ENCODE results near the gene MAPK1IP1L.
"Not testable (repeated sequence)": the region's sequence is repeated elsewhere in the genome, so short reads cannot be mapped to it uniquely, and the experiment has no call there.

MAPK1IP1L gene

DNA sequence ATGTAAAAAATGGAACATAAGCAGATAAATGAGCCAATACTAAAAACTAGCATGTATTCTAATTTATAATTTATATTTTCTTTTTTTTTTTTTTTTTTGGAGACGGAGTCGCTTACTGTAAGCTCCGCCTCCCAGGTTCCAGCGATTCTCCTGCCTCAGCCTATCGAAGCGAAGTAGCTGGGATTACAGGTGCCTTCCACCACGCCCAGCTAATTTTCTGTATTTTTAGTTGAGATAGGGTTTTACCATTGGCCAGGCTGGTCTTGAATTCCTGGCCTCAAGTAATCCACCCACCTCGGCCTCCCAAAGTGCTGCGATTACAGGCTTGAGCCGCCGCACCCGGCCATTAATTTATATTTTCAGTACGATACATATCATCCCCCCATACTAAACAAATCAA, 2.7 kb downstream of the MAPK1IP1L start:
- DNase-seq (ENCODE audit: low spot score), result no peak

DNA sequence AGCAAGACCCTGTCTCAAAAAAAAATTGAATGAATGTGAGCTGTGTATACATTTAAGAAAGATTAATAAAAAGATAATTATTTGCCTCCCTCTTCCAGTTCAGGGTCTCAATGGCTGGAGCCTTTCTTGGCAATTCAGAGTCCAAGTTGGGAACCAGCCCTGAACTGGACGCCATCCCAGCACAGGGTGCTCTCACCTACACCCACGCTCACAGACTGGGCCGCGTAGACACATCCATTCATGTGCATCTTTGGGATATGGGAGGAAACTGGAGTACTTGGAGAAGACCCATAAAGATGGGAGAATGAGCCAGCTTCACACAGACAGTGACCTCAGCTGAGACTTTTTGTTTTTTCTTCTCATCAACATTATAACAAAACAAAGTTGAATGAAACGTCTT, 6.5 kb downstream of the MAPK1IP1L start:
- DNase-seq (ENCODE audit: low spot score), result no peak

DNA sequence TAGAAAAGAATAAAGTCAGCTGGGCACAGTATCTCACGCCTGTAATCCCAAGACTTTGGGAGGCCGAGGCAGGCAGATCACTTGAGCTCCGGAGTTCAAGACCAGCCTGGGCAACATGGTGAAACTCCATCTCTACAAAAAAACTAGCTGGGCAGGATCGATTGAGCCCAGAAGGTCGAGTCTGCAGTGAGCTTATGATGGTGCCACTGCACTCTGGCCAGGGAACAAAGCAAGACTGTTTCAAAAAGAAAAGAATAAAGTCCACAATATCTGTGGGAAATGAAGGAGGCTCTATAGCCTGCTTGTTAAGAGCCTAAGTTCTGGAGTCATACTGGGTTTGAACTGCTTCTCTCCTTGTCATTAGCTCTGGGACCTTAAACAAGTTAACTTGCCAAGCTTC, 7.9 kb downstream of the MAPK1IP1L start:
- no peak for DNase-seq (ENCODE audit: low spot score)

DNA sequence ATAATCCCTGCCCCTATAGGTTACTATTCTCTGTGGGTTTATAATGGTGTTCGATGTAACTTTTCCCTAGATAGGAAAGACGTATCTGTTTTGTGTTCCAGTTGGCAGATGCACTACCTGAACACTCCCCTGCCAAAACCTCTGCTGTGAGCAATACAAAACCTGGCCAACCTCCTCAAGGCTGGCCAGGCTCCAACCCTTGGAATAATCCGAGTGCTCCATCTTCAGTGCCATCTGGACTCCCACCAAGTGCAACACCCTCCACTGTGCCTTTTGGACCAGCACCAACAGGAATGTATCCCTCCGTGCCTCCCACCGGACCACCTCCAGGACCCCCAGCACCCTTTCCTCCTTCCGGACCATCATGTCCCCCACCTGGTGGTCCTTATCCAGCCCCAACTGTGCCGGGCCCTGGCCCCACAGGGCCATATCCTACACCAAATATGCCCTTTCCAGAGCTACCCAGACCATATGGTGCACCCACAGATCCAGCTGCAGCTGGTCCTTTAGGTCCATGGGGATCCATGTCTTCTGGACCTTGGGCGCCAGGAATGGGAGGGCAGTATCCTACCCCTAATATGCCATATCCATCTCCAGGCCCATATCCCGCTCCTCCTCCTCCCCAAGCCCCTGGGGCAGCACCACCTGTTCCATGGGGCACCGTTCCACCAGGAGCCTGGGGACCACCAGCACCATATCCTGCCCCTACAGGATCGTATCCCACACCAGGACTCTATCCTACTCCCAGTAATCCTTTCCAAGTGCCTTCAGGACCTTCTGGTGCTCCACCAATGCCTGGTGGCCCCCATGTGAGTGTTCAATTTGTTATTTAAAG, 11.3 kb downstream of the MAPK1IP1L start:
- no peak for DNase-seq (ENCODE audit: low spot score)

DNA sequence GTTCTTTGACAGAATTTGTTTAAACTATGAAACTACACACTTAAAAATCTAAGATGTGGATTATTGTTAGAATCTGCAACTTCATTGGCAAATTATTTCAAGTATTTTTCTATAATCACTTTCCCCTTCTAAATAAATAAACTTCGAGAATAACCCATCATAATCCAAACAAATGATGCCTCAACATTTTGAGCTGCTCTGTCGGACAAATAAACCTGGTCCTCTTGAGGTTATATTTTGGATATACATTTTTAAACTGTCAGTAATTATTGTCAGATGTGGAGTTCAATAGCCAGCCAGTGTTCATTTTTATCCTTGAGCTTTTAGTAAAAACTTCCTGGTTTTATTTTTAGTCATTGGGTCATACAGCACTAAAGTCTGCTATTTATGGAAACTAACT, 13.4 kb downstream of the MAPK1IP1L start:
- not testable (repeated sequence) for DNase-seq (ENCODE audit: low spot score)

DNA sequence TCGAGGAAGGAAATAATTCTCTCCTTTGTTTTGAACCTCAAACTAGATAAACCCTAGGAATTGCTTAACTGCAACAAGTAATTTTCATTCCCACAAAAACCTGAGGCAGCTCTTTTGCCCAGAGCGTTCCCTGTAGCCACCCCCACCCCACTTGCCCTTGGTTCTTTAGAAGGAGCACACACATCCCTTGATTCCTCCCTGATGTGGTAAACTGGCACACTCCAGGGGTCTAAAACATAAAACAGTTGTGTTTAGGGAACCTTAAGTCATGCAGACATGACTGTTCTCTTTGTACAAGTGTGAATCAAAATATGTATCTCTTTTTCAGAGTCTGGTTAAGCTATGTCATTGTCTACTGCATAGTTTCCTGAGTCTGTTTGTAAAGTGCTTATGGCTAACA, 14.0 kb downstream of the MAPK1IP1L start:
- DNase-seq (ENCODE audit: low spot score), result no peak

DNA sequence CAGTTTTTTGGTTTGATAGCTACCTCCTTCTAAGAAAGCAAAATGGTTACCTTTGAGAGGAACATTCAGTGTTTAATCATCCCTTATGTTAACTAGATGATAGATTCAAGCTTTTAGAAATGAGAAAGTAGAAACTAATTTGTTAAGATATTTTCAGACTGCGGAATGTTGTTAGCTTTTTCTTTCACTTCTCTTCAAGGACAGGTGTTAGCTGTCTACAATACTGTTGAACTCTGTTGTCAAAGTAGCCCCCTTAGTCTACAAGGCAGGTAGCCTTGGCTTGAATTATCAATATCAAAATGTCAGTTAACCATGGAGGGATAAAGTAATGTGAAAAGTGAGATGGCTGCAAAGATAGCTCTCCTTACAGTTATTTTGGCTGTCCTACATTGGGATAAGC, 14.8 kb downstream of the MAPK1IP1L start:
- no peak for DNase-seq (ENCODE audit: low spot score)

DNA sequence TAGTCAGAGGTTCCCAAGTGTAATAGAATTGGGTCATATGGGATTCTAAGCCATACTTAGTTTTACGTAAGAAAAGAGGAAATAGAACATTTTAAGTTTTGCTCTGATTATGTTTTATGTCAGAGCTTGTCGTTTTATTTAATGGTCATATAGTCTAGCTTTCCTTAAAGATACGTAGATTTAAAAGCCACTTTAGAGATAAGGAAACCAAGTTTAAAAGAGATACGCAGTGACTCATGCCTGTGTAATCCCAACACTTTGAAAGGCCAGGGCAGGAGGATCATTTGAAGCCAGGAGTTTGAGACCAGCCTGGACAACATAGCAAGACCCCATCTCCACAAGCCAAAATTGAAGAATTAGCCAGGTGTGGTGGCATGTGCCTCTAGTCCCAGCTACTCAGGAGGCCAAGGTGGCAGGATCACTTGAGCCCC, 19.5 kb downstream of the MAPK1IP1L start:
- no peak for DNase-seq (ENCODE audit: low spot score)

DNA sequence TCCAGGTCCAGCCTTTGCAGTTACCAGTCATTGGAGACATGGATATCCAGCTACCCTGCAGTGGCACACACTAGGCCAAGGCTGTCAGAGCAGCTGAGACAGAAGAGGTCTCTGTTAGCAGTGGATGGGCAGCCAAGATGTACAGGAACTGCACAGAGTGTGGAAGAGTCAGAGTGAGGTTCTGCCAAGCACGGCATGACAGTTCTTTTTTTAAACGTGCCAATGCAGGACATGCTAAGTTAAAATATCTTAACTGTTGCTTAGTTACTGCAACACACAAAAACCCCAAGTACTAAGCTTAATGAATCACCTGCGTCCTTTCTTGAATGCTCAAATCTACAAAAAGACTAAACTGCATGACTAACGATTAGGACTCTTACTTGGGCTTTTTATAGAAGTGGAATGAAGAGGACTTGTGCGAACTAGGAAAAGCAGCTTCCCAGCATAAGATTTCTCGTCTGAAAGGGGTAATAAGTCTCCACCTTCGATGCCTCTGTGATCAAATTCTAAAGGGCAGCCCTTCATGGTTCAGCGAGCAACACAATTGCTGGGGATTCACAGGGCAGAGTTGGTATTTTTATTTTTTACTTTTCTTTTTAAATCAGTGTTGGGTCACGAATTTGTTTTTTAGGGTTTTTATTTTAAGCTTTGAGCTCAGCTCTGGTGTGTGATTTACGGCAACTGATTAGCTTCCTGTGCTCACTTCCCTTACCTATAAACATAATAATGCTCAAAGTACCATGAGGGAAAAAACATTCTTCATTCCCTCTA, 20.6 kb downstream of the MAPK1IP1L start:
- peak; percentile 60 for DNase-seq (ENCODE audit: low spot score)

DNA sequence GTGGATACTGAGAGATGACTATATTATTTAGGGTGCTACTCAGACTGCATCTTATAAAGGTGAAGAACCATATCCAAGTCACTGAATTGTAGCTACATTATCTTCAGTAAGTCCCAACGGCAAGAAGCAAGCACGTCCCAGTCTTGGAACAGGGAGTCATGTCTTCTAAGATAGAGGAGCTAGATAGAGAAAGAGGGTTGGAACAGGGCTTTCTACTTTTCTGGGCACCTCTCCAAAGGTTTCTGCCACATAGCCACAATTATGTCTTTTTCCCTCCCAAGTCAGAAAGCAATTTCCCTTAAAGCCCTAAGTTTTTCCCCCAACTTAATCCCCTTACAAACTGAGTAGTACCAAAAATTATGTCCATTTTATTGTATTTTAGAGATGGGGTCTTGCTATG, 22.4 kb downstream of the MAPK1IP1L start:
- peak; percentile 64 for DNase-seq (ENCODE audit: low spot score)

DNA sequence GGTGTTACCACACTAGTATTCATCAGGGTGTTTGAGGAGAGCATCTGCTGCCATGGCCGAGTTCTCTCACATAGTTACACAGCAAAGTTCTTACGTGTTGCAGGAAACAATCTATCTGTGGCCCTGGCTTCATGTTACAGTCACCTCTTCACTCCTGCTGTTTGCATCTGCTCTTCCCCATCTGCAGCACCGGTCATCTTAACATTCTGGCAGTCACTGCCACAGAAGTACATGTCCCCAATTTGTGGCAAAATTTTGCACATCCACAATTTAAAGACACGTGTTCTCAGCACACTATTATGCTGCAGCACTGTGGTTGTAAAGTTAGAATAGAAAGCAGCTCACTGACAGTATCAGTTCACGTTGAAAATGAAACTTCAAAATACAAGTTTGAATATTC, 23.2 kb downstream of the MAPK1IP1L start:
- no peak for DNase-seq (ENCODE audit: low spot score)

DNA sequence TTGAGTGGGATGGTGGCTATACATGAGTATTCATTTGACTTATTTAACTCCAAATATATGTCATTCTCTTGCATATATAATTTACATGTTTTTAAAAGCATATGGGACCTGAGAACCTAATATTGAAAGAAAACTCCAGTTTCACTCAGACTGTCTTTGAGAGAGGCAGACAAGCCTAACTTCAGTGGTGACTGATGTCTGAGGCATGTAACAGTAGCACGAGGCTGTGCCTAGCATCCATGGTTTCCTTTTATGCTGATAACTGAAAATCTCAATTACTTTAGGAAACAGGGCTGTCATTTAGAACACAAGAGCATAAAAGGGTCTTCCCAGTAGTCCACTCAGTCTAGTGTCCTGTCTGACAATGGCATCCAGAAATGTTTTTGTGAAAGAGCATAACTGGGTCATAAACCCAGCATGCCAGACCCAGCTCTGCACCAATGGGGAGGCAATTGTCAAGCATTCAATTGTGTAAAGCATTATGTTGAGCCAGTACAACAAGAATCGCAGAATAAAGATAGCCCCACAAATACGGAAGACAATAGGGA, 24.3 kb downstream of the MAPK1IP1L start:
- peak; percentile 47 for DNase-seq (ENCODE audit: low spot score)

DNA sequence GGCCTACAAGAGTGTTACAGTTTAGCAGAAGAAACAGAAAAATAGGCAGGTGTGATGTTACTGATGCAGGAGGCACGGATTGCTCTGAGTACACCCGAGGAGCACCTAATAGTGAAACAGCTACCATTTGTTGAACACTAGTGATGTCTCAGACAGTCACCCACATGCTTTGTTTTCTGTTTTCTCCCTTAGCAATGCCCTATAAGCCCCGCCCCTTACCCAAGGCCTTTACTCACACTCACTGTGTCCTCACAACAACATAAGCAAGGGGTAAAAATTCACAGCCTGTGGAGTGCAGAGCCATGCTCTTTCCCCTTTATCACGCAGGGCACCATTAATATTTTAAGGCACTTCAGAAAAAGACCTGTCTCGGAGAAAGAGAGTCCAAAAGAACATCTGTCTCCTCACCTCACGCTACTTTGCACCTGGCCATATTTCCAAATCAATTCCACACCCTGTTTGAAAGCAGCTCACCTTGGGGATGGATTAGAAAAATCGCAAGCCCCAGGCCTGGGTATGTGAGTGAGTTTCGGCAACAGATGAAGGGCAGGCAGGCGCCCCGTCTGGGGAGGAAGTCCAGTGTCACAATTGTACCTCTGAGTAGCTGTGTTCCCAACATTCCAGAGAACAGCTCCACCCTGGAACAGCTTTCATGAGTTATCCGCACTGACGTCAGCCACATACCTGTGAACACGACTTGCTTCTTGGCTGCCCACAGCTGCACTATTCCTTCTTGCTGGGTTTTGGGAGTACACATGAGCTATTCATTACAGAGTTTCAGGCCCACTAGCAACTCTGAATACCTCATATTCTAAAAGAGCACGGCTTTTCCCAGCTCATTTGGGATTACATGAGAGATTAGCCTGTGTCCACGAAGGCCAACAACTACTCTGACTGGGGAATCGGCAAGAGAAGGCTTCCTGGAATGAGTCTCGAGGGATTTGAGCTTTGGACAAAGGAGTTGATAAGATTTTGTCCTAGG, 26.0 kb downstream of the MAPK1IP1L start:
- no peak for DNase-seq (ENCODE audit: low spot score)

DNA sequence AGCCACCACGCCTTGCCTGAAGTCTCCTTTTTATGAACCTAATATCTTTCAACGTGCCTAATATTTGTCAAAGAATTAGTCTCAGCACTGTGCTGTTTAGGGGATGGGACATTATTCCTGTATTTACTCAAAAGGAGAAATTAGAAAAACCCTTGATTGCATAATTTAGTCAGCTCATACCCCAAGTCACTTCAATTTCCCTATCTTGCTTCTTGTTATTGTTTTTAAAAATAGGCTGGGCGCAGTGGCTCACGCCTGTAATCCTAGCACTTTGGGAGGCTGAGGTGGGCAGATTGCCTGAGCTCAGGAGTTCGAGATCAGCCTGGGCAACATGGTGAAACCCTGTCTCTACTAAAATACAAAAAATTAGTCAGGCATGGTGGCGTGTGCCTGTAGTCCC, 28.5 kb downstream of the MAPK1IP1L start:
- DNase-seq (ENCODE audit: low spot score), result not testable (repeated sequence)

DNA sequence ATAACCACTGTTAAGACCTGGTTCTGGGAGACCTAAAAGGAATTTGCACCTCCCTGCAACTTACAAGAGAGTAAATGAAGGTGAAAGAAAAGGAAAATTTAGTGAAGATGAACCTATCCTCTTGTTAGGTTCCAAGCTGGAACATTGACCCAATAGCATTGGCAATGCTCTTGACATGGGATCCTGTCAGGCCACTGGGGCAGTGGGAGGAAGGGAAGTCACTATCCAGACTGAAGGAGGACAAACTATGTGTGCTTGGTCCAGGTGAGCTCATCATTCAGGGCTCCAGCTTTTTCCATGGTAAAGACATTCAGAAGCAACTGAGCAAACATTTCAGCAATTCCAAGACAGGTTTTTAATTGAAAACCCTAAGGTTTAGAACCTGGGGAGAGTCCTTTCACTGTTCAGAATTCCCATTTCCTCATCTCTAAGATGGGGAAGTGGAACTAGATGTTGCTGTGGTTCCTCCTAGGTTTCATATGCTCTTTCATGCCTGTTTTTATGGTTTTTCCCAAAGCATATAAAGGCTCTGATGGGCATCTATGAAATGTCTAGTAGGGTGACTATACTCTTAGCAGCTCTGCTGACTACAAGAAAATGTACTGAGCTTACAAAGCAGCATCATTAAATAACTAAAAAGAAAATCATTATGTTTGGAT, 33.1 kb downstream of the MAPK1IP1L start:
- DNase-seq (ENCODE audit: low spot score), result no peak

DNA sequence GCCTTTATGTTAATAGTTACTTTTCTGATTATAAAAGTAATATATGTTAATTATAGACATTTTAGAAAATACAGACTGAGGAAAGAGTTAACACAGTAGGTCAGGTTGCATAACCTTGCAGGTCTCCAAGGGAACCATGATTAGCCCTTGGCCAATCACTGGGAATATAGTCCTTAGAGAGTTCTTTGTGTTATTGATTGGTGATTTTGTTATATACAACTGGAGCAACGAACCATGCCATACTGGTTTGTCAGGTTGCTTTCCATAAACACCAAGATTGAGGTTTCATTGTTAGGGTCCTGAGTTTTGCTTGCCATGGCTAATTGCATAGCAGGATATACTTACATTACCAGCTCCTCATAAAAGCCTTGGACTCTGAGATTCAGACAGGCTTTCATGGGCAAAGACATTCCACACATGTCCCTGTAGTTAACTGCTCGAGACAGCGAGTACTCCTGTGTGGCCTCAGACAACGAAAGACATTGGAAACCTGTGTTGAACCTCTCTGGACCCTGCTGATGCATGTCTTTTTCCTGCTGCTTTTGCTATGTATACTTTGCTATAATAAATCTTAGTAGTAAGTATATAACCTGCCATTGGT, 33.7 kb downstream of the MAPK1IP1L start:
- DNase-seq (ENCODE audit: low spot score), result no peak

DNA sequence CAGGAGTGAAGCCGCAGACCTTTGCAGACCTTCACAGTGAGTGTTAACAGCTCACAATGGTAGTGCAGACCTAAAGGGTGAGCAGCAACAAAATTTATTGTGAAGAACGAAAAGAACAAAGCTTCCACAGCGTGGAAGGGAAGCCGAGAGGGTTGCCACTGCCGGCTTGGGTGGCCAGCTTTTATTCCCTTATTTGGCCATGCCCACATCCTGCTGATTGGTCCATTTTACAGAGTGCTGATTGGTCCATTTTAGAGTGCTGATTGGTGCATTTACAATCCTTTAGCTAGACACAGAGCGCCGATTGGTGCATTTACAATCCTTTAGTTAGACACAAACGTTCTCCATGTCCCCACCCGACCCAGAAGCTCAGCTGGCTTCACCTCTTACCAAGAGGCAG, 35.5 kb downstream of the MAPK1IP1L start:
- no peak for DNase-seq (ENCODE audit: low spot score)

DNA sequence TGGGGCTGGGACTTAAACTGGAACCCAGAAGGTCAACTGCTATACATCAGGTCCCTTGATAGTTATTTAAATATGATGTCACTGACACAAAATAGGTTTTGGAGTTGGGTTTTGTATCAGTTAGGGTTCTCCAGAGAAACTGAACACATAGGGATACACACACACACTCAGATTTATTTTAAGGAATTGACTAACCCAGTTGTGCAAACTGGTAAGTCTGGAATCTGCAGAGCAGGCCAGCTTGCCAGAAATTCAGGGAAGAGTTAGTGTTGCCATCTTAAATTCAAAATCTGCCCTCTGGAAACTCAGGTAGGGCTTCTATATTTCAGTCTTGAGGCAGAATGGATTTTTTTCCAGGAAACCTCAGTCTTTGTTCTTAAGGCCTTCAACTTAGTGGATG, 36.9 kb downstream of the MAPK1IP1L start:
- no peak for DNase-seq (ENCODE audit: low spot score)

DNA sequence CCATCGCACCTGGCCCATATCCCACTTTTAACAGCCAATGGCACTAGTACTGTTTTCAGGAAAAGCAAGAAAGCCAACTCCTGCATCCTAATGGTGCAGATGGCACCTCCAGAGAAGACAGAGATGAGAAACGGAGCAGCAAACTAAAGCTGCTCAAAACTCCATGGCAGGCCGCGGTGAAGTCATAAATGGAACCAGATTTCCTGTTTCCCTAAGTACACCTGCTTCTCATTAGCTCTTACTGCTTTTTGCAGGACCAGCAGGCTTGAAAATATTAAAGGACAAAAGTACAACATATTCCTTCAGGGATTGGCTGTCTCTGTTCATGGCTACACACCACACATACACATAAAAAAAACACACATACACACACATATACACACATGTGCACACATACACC, 40.9 kb downstream of the MAPK1IP1L start:
- DNase-seq (ENCODE audit: low spot score), result peak; percentile 39

DNA sequence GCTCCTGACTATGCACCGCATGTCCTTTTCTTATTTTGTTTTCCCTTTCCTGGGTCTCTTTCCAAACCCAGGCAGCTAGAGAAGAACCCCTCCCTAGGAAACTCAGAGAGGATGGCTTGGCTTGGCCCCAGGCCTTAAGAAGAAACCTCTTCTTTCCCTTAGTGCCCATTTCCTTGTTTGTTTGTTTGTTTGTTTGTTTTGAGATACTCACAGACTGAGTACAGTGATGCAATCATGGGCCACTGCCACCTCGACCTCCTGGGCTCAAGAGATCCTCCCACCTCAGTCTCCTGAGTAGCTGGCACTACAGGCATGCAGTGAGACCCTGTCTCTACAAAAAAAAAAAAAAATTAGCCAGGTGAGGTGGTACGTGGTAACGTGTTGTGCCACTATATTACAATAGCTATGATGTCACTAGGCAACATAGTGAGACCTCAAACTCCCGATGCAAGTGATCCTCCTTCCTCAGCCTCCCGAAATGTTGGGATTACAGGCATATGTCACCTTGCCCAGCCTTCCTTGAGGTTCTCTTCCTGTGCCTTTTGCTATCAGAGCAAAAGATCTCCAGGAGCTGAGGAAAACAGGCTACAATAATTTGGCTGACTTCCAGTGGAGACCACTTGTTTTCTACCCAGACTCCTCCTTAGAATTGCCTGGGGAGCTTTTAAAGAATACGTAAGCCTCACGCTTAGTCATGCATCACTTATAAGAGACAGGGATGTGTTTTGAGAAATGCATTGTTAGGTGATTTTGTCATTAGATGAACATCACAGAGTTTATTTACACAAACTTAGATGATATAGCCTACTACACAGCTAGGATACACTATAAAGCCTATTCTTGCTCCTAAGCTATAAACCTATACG, 43.1 kb downstream of the MAPK1IP1L start:
- no peak for DNase-seq (ENCODE audit: low spot score)

All from GM03348 (cell line).